H54 (cell line): ENCODE data around the gene IL12RB1.
"Not testable (repeated sequence)": the region's sequence is repeated elsewhere in the genome, so short reads cannot be mapped to it uniquely, and the experiment has no call there.

Experiments
- DNase-seq: peaks from one replicate; pipeline ENCODE4 v3.0.0; 2011; ENCODE audit warnings: low spot score, mixed read lengths; ENCODE audit not compliant: insufficient read length
- FAIRE-seq: peaks from 3 replicates; lab custom pipeline; 2011; peaks lifted over from hg19 to GRCh38; lab: Jason Lieb, UNC
- POLR2A ChIP-seq: IDR thresholded peaks from 2 replicates; pipeline ENCODE4 v1.6.1; 2011; ENCODE audit warnings: low read depth, mild to moderate bottlenecking, low read length

IL12RB1 gene

DNA sequence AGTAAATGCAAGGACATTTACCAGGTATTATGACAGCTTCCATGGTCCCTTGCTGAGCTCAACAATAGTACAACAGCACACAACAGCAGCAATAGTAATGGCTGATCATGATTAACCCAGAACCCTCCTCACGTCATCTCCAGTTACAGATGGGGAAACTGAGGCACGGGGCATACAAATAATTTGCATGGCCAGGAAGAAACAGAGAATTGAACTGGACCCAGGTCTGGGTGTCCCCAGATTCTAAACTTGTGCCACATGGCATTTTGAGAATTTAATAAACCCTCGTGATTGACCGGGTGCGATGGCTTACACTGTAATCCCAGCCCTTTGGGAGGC, 18.0 kb upstream of the IL12RB1 start:
- DNase-seq (no peak), FAIRE-seq (no peak)

DNA sequence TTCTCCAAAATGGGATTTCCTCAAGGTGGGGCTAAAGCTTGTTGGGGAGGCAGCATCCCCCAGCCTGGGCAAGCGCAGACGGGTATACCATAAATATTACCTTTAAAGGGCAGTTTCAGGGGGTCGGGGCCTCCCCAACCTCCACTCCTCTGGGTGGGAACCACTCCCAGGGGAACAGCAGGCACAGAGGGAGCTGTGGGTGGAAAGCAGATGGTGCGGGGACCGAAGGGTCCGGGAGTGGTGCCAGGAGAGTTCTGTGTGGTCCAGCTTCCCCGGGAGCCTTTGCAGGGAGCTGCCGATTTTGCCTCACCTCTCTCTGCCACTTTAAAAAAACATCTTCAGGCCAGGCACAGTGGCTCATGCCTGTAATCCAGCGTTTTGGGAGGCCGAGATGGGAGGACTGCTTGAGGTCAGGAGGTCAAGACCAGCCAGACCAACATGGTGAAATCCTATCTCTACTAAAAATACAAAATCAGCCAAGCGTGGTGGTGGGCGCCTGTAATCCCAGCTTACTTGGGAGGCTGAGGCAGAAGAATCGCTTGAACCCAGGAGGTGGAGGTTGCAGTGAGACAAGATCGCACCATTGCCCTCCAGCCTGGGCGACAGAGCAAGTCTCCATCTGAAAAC, 16.3 kb upstream of the IL12RB1 start:
- TF ChIP-seq POLR2A: no peak
- DNase-seq: no peak
- no peak for FAIRE-seq

More for the DNA sequence above, 18.0 kb upstream of the IL12RB1 start:
- no peak for TF ChIP-seq POLR2A

DNA sequence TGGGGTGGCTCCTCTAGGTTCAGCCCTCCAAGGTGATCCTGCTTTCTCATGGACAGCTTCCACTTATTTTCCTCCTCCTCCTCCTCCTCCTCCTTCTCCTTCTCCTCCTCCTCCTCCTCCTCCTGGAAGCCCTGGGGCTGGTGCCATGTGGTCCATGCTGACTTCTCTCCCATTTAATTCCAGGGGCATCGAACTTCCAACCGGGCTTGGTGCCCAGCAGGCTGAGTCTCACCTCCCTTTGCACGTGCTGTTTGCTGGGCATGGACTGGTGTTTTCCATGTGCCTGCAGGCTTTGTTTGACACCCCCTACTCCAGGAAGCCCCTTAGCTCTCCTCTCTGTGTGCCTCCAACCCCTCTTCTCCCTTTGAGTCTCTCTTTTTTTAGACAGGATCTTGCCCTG, 14.5 kb upstream of the IL12RB1 start:
- FAIRE-seq (no peak), DNase-seq (no peak)
- TF ChIP-seq POLR2A: no peak

DNA sequence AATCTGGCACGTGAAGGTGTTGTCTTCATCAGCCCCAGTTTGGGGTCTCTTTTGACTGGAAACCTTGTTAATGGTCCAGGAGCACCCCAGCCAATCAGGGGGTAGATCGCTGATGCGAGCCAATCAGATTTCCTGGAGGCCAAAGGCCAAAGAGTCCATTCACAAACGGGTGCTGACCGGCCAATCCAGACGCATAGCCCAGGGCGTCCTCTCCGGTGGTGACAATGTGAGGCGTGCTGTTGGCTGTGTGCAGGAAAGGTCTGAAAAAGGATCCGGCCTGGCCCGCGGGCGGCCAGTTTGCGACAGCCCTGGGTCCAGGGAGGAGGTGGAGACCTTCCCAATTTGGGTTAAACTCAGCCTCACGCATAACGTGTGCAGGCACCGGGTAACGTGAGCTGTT, 14.0 kb upstream of the IL12RB1 start:
- DNase-seq (no peak), FAIRE-seq (no peak)
- TF ChIP-seq POLR2A: no peak

DNA sequence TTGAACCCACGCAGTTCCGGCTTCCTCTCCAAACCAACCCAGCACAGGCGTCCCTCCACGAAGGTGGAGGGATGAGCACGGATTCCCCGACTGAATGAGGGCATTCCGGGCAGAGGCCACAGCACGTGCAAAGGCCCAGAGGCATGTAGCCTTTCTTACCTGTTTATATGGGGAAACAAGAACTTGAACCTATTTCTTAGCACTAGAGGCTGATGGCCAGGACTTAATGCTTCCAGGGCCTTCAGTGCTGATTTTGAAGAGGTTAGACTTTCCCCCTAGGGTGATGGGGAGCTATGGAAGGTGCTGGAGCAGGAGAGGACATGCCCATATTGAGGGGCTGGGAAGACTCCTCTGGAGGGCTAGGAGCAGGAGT, 12.9 kb upstream of the IL12RB1 start:
- TF ChIP-seq POLR2A: no peak
- DNase-seq (no peak), FAIRE-seq (no peak)

DNA sequence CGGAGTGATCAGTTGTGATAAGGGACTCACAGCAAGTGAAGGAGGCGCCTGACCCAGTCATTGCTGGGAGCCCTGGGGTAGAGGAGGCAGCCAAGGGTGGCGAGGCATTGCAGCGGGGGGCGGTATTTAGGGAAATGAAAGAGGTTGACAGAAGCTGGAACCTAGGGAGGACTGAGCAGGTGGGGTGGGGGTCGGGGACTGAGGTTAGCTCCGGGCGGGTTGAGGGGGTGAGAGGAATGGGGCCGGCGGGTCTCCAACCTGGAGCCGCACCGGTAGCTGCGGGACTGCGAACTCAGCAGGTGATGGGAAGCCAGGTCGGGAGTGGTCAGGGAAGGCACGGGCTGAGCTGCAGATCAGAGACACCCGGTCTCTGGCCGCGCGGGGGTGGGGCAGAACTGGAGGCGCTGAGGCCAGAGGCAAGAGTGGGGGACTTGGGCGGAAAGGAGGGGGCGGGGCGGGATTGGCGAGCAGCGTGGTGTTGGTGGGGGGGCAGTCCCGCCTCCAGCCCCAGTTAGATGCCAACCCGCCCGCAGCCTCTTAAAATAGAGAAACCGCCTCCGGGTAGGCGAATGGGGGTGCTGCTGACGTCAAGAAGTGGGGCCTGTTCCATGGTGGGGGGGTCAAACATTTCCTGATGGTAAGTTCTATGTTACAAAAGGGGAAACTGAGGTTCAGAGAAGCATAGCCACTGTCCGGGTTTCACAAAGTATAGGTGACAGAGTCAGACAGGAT, 12.3 kb upstream of the IL12RB1 start:
- no peak for TF ChIP-seq POLR2A
- no peak for DNase-seq
- no peak for FAIRE-seq

DNA sequence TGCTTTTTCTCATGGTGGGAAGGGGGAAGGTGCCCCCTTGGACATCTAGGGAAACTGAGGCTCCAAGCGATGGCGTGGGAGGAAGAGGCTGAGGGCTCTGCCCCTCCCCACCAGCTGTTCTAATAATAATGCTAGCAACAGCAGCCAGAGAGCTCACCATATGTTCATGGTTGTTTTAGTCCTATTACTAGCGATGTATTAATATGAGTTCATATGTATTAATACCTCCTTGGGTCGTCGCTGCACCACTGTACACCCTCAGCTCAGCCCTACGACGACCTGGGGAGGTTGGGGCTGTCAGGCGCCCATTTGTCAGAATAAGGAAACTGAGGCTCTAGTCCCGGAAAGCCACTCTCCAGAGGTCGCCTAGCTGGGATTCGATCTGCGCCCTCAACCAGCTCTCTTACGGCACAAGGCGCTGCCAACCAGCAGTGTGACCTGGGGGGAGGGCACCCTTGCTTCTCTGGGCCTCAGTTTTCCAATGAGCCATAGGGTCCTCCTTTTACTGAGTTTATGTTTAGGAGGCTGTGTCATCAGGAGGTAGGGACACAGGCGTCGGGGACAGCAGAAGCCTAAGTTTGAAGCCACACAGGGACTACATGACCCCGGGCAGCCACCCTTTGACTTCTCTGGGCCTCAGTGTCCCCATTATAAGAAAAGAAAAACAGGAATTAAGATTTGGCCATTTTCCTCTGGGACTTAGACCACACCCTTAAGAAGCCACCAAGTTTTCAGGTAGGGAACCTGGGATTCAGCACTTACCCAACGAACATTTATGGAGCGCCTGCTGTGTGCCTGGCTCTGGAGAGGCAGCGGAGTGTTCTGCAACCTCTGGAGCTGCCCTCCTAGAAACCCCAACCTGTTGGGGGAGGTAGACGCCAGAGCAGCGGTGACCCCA, 11.5 kb upstream of the IL12RB1 start:
- FAIRE-seq: no peak
- no peak for DNase-seq
- no peak for TF ChIP-seq POLR2A

DNA sequence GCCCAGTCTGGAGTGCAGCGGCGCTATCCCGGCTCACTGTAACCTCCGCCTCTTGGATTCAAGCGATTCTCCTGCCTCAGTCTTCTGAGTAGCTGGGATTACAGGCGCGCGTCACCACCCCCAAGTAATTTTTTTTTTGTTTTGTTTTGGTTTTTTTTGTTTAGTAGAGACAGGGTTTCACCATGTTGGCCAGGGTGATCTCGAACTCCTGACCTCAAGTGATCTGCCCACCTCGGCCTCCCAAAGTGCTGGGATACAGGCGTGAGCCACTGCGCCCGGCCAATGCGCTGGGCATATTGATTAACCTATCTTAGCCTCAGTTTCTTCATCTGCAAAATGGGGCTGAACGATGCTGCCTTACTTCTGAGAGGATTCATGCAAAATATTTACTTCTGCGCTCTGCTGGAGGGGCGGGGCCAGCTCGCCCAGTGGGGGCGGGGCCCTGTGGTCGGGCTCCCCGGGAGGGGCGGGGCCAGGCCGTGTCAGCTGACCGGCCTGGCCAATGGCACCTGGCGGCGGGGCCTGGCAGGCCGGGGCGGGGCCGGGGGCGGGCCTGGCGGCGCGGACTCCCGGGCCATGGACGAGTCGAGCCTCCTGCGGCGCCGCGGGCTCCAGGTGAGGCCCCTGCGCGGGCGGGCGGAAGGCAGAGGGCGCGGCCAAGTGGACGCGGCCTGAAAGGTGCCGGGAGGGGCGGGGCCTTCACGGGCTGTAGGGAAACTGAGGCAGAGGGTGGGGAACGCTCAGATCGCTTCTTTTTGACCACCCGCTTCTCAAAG, 10.7 kb upstream of the IL12RB1 start, which contains the start of gene MAST3:
TSS of gene MAST3 (plus strand) at position 562 of the 776 bp plus-strand sequence. CDS start at position 577, 15 bp downstream.
- peak; percentile 13; the same call in 1 of the 2 replicates for TF ChIP-seq POLR2A
- DNase-seq: peak; percentile 96
- FAIRE-seq: no peak

DNA sequence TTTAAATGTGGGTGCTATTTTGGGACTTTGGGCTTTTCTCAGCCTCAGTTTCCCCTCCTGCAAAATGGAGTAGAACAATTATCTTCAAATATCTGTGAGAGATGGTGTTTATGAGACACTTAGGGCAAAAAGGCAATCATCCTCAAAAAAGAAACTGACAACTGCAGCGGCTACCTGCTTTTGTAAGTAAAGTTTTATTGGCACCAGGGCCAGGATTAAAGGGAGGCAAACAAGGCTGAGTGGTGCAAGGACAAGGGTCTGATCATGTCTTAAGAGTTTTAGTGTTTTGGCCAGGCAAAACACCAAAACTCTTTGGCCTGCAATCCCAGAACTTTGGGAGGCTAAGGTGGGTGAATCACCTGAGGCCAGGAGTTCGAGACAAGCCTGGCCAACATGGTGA, 9.5 kb upstream of the IL12RB1 start:
- FAIRE-seq: no peak
- no peak for TF ChIP-seq POLR2A
- DNase-seq: no peak

DNA sequence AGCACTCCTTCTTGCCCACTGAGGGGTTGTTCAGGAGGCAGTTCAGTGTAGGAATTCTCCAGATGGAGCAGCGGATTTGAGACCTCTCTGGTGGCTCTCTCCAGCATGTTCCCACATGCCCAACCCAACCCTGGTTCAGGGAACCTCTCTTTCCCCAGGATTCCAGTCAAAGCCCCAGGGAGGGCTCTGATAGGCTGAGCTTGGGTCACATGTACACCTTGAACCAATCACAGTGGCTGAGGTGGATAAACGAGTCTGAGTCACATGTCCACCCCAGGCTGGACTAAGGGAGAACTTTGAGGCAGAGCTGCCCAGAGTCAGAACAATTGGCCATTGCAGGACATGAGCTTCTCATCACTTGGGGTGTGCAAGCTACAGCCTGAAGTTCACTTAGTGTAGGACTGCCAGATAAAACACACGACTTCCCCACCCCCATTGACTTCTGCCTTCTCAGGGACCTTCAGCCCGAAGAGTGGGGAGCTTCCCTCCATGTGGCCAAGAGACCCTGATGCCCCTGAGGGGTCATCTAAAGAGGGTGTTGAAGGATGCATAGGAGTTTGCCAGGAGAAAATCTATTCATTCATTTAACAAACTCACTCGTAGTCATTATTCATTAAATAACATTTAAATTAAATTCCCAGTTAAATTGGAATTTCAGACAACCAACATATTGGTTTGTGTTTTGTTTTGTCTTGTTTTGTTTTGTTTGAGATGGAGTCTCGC, 6.9 kb upstream of the IL12RB1 start:
- FAIRE-seq (peak; percentile 20), DNase-seq (peak; percentile 79)
- TF ChIP-seq POLR2A: no peak

DNA sequence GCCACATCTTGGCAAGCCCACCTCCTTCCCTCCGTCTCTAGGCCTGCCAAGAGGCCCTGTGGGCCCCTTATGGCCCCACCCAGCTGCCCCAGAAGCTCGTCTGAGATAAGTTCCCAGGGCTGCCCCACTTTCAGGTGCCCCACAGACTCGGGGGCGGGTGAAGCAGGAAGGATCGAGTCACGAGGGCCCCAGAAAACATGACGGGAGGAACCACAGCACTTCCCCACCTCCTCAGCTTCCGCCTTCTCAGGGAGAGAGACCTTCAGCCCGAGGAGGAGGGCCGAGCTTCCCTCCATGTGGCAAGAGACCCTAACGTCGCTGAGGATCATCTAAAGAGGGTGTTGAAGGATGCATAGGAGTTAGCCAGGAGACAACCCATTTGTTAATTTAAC, 4.5 kb upstream of the IL12RB1 start:
- DNase-seq: no peak
- no peak for TF ChIP-seq POLR2A
- FAIRE-seq: no peak

DNA sequence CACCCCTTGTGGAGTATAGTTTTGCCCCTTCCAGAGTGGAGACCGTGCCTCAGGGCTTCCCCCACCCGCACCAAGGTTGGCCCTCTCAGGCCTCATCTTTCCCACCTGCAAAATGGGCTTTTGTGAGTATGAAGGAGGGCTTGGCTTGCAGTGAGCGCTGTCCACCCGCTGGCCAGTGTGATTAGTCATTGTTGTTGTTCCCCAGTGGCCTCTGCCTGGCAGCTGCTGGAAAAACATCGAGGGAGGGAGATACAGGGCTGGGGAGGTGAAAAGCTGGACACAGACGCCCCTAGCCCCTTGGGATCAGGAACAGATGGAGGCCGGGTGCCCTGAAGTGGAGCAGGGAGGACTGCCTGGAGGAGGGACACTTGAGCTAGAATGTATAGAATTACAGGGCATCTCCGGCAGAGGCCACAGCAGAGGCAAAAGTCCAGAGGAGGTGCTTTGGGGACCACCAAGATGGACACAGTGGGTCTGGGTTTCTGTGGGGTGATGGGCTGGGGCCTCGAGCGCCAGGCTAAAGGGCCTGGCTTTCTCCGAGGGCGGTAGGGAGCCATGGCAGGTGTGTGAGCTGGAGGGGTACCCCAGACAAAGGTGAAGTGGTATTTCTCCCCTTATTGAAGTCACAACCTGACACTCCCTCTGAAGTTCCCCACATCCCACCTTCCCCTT, 3.9 kb upstream of the IL12RB1 start:
- peak; percentile 62 for DNase-seq
- no peak for TF ChIP-seq POLR2A
- no peak for FAIRE-seq

DNA sequence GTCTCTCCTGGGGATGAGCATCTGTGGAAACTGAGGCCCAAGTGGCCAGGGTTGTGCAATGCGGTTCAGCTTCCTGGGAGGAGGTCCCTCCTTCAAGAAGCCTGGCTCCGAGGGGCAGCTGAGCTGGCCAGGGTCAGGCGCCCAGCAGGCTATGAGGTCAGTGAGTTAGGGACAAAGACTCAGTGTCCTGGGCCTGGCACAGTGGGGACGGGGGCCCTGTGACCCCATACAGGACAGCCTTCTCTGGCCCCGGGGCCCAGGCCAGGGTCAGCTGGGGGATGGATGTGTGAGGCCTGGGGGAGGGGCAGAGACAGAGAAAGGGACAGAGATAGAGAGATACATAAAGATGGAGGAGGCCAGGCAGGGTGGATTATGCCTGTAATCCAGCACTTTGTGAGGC, 3.0 kb upstream of the IL12RB1 start:
- no peak for FAIRE-seq
- DNase-seq: no peak
- TF ChIP-seq POLR2A: no peak

DNA sequence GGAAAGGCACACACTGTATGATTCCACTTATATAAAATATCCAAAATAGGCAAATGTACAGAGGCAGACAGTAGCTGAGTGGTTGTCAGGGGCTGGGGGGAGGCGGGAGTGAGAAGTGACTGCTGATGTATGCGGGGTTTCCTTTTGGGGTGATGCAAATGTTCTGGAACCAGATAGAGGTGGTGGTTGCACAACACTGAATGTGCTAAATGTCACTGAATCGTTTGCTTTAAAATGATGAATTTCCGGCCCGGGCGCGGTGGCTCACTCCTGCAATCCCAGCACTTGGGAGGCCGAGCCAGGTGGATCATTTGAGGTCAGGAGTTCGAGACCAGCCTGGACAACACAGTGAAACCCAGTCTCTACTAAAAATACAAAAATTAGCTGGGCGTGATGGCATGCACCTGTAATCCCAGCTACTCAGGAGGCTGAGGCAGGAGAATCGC, 2.4 kb upstream of the IL12RB1 start:
- DNase-seq, FAIRE-seq: not testable (repeated sequence)
